Ascending aorta (tissue), 2 donors: Measurements from ENCODE around the gene COPS7B. TPM values are rescaled to one million over a fixed set of nuclear protein-coding genes. Genes with fewer than 3 reads are reported as not detected.

Experiments
- DNase-seq, 2 donors: peaks; one replicate each; pipeline ENCODE4 v3.0.0-alpha.2; 2019; ENCODE audit warnings: low spot score in 2 of 2
- H3K27ac ChIP-seq, 2 donors: fragments of 200-600 bp; sonication (generic); one replicate each; pipeline ENCODE4 v1.5.1; 2016 to 2017; ENCODE audit warnings: mild to moderate bottlenecking in 1 of 2
- H3K27me3 ChIP-seq: fragments of 200-600 bp; sonication (generic); one replicate; pipeline ENCODE4 v1.5.1; 2017
- H3K36me3 ChIP-seq, 2 donors: fragments of 200-600 bp; sonication (generic); one replicate each; pipeline ENCODE4 v1.5.1; 2016
- H3K4me1 ChIP-seq, 2 donors: fragments of 200-600 bp; sonication (generic); one replicate each; pipeline ENCODE4 v1.5.1; 2016 to 2017; ENCODE audit warnings: mild to moderate bottlenecking in 1 of 2
- H3K4me3 ChIP-seq, 2 donors: fragments of 200-600 bp; sonication (generic); one replicate each; pipeline ENCODE4 v1.5.1; 2016 to 2017; ENCODE audit warnings: mild to moderate bottlenecking in 1 of 2
- H3K9me3 ChIP-seq, 2 donors: fragments of 200-600 bp; sonication (generic); one replicate each; pipeline ENCODE4 v1.5.1; 2016
- CTCF ChIP-seq, 3 experiments: fragments of 200-600 bp in 2 of 3; fragments of 450-650 bp in 1 of 3; sonication (generic) in 2 of 3; IDR thresholded peaks; one replicate each; pipeline ENCODE4 v1.5.1; 2016 to 2019; ENCODE audit warnings: antibody characterized with exemption in 3 of 3, mild to moderate bottlenecking in 1 of 3, moderate library complexity in 1 of 3
- intact Hi-C: fragments of 100-400 bp; cut with DNase I; formaldehyde crosslinking; loops from one replicate; pipeline ENCODE4 v1.15.1; 2023
- total RNA-seq: library from RNA; depleted of rRNA; stranded (reverse); fragments of >200 nt; gene quantifications from one replicate; pipeline ENCODE4 v1.1.0, GENCODE V29; 2016

Gene COPS7B
- total RNA-seq, 1 donor from 2014 or later = 28.9 TPM

- Histone ChIP-seq H3K4me3 (peak overlapping the region; percentile 68 to 94), H3K9me3 (no peaks in the 10 kb centered on the region), H3K27ac (peak overlapping the region; percentile 83 to 85), H3K36me3 (no peaks in the 10 kb centered on the region), H3K4me1 (peaks cover 5 to 34% of the 10 kb centered on the region in 2 donors), H3K27me3 (no peaks in the 10 kb centered on the region)
- TF ChIP-seq CTCF (IDR thresholded peaks at IDR 0.05) = no peak
- no peak for DNase-seq
- intact Hi-C loops = loop anchor here (1.0 to 5.0 kb wide), 6 partner anchors 101 to 770 kb away; partner anchors contain the start of genes DIS3L2, EIF4E2, PSMD1 and TIGD1
These were observed 4.2 kb upstream of the COPS7B start for GRCh38 chr2:231781798-231782726.

GRCh38 chr2:231785413-231785812 lies 832 bp upstream of the COPS7B start:
- Histone ChIP-seq H3K36me3 (peaks cover 0 to 9% of the 10 kb centered on the region in 2 donors), H3K4me1 (peaks cover 5 to 40% of the 10 kb centered on the region in 2 donors), H3K9me3 (no peaks in the 10 kb centered on the region), H3K27ac (no peak overlapping the region), H3K27me3 (no peaks in the 10 kb centered on the region), H3K4me3 (peak overlapping the region in 1 of 2 donors; percentile 87)
- no peak for TF ChIP-seq CTCF (IDR thresholded peaks at IDR 0.05)
- intact Hi-C loops = no loop called here
- DNase-seq = no peak

- Histone ChIP-seq H3K9me3 (no peaks in the 10 kb centered on the region), H3K27me3 (no peaks in the 10 kb centered on the region), H3K36me3 (peaks cover 0 to 9% of the 10 kb centered on the region in 2 donors), H3K4me3 (peak overlapping the region; percentile 80 to 87), H3K27ac (peak overlapping the region; percentile 58 to 59), H3K4me1 (peaks cover 5 to 37% of the 10 kb centered on the region in 2 donors)
- DNase-seq = no peak
- intact Hi-C loops = no loop called here
- TF ChIP-seq CTCF (IDR thresholded peaks at IDR 0.05) = no peak
These were observed 446 bp upstream of the COPS7B start for GRCh38 chr2:231785822-231786176.

- no peaks in the 10 kb centered on the region for H3K9me3 ChIP-seq
- TF ChIP-seq CTCF (IDR thresholded peaks at IDR 0.05) = no peak
- no peaks in the 10 kb centered on the region for H3K27me3 ChIP-seq
- H3K4me1 ChIP-seq = peaks cover 5 to 37% of the 10 kb centered on the region in 2 donors
- intact Hi-C loops = no loop called here
- DNase-seq = no peak
- H3K4me3 ChIP-seq = peak overlapping the region; percentile 80 to 87
- no peak overlapping the region for H3K27ac ChIP-seq
- H3K36me3 ChIP-seq = peaks cover 10 to 13% of the 10 kb centered on the region in 2 donors
These were observed 660 bp downstream of the COPS7B start for GRCh38 chr2:231786917-231787292.

- no peaks in the 10 kb centered on the region for H3K27me3 ChIP-seq
- H3K9me3 ChIP-seq = no peaks in the 10 kb centered on the region
- H3K27ac ChIP-seq = no peak overlapping the region
- DNase-seq = no peak
- H3K4me3 ChIP-seq = no peak overlapping the region
- no peak for TF ChIP-seq CTCF (IDR thresholded peaks at IDR 0.05)
- H3K36me3 ChIP-seq = peaks cover 33 to 46% of the 10 kb centered on the region in 2 donors
- H3K4me1 ChIP-seq = peaks cover 2 to 15% of the 10 kb centered on the region in 2 donors
- intact Hi-C loops = no loop called here
These were observed 4.9 kb downstream of the COPS7B start for GRCh38 chr2:231791107-231791506.
